LNCAP (cell line): Measurements from ENCODE around the gene CD99L2.

Experiments used
- TF ChIP-seq, protein P1 (sequence below): fragments of 450-650 bp; IDR thresholded peaks from 2 replicates; pipeline ENCODE4 v1.5.1; 2017; ENCODE audit warnings: mild to moderate bottlenecking

CD99L2 gene

DNA sequence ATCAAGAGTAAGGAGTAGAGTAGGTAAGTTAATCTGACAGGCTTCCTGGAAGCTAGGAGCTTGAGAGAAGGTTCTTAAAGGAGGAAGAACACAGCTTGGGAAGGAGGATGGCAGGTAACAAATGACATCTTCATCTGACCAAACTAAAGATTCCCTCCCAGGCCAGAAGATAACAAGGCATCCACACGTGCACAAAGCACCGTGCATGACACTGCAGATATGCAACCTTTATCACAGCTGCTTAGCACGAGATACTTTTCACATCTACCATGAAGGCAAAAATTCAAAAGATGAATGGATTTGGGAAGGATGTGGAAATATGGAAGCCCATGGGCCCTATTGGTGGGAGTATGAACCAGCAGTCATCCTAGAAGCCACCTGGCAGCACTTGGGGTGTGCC lies 34.3 kb downstream of the CD99L2 start:
- TF ChIP-seq, protein P1, sequence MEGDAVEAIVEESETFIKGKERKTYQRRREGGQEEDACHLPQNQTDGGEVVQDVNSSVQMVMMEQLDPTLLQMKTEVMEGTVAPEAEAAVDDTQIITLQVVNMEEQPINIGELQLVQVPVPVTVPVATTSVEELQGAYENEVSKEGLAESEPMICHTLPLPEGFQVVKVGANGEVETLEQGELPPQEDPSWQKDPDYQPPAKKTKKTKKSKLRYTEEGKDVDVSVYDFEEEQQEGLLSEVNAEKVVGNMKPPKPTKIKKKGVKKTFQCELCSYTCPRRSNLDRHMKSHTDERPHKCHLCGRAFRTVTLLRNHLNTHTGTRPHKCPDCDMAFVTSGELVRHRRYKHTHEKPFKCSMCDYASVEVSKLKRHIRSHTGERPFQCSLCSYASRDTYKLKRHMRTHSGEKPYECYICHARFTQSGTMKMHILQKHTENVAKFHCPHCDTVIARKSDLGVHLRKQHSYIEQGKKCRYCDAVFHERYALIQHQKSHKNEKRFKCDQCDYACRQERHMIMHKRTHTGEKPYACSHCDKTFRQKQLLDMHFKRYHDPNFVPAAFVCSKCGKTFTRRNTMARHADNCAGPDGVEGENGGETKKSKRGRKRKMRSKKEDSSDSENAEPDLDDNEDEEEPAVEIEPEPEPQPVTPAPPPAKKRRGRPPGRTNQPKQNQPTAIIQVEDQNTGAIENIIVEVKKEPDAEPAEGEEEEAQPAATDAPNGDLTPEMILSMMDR = no peak

DNA sequence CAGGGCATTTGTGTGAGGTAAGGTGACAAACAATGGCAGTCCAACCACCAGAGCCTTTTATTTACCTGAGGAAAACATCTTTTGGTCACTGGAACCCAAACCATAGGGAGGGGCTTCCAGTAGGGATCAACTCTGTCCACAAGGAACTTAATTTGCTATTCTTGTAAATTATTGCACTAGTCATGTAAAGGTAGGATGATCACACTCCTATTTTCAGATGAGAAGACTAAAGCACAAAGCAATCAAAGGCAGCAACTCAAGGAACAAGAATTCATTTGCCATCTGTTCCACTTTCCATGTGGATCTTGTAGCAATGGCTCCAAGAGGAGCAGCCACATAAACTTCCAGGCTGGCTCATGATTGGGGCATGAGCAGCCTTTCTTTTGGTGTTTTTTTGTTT lies 35.3 kb downstream of the CD99L2 start:
- TF ChIP-seq, protein P1 = no peak

GRCh38 chrX:150857453-150857852 lies 41.0 kb downstream of the CD99L2 start:
- TF ChIP-seq, protein P1 = no peak

- TF ChIP-seq, protein P1 = no peak
Observed at GRCh38 chrX:150856785-150857184, 41.7 kb downstream of the CD99L2 start.

DNA sequence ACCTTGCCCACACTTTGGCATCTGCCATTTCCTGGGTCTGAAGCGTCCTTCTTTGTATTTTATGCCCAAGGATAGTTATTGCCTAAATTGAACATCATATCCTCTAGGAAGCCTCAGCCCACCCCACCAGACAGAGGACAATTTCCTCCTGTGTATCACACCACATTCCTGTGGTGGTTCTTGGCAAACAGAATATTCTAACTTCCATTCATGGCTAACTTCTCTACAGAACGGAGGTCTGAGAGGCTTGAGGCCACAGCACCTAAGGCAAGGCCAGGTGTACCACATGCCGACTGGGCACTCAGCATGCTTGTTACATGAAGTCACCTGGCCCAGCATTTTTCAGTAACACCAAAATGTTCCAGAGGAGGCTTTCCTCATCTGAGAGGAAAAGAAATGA lies 42.4 kb downstream of the CD99L2 start:
- TF ChIP-seq, protein P1 = no peak

- TF ChIP-seq, protein P1 = no peak
Observed at GRCh38 chrX:150854856-150855255, 43.6 kb downstream of the CD99L2 start.

GRCh38 chrX:150849996-150850720 lies 48.3 kb downstream of the CD99L2 start:
- TF ChIP-seq, protein P1 = no peak

GRCh38 chrX:150849486-150849885 lies 49.0 kb downstream of the CD99L2 start:
- TF ChIP-seq, protein P1 = no peak
